K562 (cell line): ENCODE results near the gene PPP2R3B. TPM values are rescaled to one million over a fixed set of nuclear protein-coding genes. Genes with fewer than 3 reads are reported as not detected.

Source experiments
- NFE2 ChIP-seq: IDR thresholded peaks from 2 replicates; pipeline ENCODE4 v1.6.1; 2014; ENCODE audit warnings: antibody characterized with exemption, low read depth
- NR2C1 ChIP-seq, 2 experiments: fragments of 450-650 bp; IDR thresholded peaks; 2 replicates each; pipeline ENCODE4 v1.6.1; 2017; ENCODE audit warnings: mild to moderate bottlenecking in 2 of 2, antibody characterized with exemption in 1 of 2, inconsistent platforms in 1 of 2, missing compliant biosample characterization in 1 of 2, missing genetic modification characterization in 1 of 2
- POLR3A ChIP-seq: IDR thresholded peaks from 2 replicates; pipeline ENCODE4 v1.6.1; 2011; ENCODE audit warnings: borderline replicate concordance, mild to moderate bottlenecking, moderate library complexity; ENCODE audit not compliant: insufficient read length, insufficient read depth; ENCODE audit errors: extremely low read depth
- RREB1 ChIP-seq: fragments of 250-450 bp; sonication (Bioruptor Pico); IDR thresholded peaks from 2 replicates; pipeline ENCODE4 v1.4.0; 2020
- XRCC5 ChIP-seq: fragments of 200-400 bp; formaldehyde crosslinking; IDR thresholded peaks from 2 replicates; pipeline ENCODE4 v1.6.1; 2017; ENCODE audit warnings: low read depth, mild to moderate bottlenecking, low read length
- polyA plus RNA-seq, 8 experiments: library from polyadenylated mRNA; depleted of rRNA in 4 of 8; stranded (reverse) in 5 of 8; unstranded in 3 of 8; fragments of >200 nt; fragmentation: Nextera tagmentation in 2 of 8; fragmentation: Illumina TruSeq in 1 of 8; extraction: Ambion mirVana in 2 of 8; extraction: Trizol in 1 of 8; gene quantifications; 2 replicates each; pipeline versions ENCODE4 v1.2.1 to v1.2.3, GENCODE V29; 2011 to 2014; ENCODE audit warnings: inconsistent platforms in 1 of 8, missing spikeins in 1 of 8
- total RNA-seq, 7 experiments: library from RNA; depleted of rRNA in 6 of 7; stranded (reverse); fragments of >200 nt in 6 of 7; fragmentation: Illumina TruSeq in 2 of 7; extraction: Trizol in 2 of 7; gene quantifications; 2 replicates each; pipeline versions ENCODE4 v1.2.1 to v1.2.3, GENCODE V29; 2011 to 2021; ENCODE audit warnings: low replicate concordance in 1 of 7
- TF ChIP-seq, protein P1 (sequence below), 2 experiments: fragments of 200-800 bp in 1 of 2; sonication (Bioruptor generic) in 1 of 2; sonication (generic) in 1 of 2; formaldehyde crosslinking in 1 of 2; IDR thresholded peaks in 1 of 2; conservative IDR thresholded peaks in 1 of 2; 2 replicates each; pipeline versions ENCODE4 v1.5.0 to v1.6.1; 2016 to 2020; ENCODE audit warnings: missing compliant biosample characterization in 1 of 2, missing genetic modification characterization in 1 of 2, missing genetic modification reagents in 1 of 2
- TF ChIP-seq, protein P2 (sequence below): fragments of 450-650 bp; IDR thresholded peaks from 2 replicates; pipeline ENCODE4 v1.7.1; 2018; ENCODE audit warnings: mild to moderate bottlenecking, low read depth; ENCODE audit not compliant: partially characterized antibody

Gene PPP2R3B
- total and polyA plus RNA-seq, 9 of the 15 experiments (the other 6 are each of a cell fraction or from before 2014, with no cell fraction given): 0.04 to 18.2 (median 8.2) TPM; not detected in 1

GRCh38 chrX:372856-373640 is 13.7 kb downstream of the PPP2R3B start (continued):
- TF ChIP-seq, protein P1, sequence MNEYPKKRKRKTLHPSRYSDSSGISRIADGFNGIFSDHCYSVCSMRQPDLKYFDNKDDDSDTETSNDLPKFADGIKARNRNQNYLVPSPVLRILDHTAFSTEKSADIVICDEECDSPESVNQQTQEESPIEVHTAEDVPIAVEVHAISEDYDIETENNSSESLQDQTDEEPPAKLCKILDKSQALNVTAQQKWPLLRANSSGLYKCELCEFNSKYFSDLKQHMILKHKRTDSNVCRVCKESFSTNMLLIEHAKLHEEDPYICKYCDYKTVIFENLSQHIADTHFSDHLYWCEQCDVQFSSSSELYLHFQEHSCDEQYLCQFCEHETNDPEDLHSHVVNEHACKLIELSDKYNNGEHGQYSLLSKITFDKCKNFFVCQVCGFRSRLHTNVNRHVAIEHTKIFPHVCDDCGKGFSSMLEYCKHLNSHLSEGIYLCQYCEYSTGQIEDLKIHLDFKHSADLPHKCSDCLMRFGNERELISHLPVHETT (CRISPR knock-in tag; conservative IDR thresholded peaks at IDR 0.05 in 1 of 2, IDR thresholded peaks at IDR 0.05 in 1 of 2): no peak
- TF ChIP-seq RREB1 (no peak), NFE2 (no peak), POLR3A (no peak), XRCC5 (no peak), NR2C1 (IDR thresholded peaks at IDR 0.05) (no peak), NR2C1 (tag; IDR thresholded peaks at IDR 0.05) (no peak)
- TF ChIP-seq, protein P2, sequence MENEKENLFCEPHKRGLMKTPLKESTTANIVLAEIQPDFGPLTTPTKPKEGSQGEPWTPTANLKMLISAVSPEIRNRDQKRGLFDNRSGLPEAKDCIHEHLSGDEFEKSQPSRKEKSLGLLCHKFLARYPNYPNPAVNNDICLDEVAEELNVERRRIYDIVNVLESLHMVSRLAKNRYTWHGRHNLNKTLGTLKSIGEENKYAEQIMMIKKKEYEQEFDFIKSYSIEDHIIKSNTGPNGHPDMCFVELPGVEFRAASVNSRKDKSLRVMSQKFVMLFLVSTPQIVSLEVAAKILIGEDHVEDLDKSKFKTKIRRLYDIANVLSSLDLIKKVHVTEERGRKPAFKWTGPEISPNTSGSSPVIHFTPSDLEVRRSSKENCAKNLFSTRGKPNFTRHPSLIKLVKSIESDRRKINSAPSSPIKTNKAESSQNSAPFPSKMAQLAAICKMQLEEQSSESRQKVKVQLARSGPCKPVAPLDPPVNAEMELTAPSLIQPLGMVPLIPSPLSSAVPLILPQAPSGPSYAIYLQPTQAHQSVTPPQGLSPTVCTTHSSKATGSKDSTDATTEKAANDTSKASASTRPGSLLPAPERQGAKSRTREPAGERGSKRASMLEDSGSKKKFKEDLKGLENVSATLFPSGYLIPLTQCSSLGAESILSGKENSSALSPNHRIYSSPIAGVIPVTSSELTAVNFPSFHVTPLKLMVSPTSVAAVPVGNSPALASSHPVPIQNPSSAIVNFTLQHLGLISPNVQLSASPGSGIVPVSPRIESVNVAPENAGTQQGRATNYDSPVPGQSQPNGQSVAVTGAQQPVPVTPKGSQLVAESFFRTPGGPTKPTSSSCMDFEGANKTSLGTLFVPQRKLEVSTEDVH: no peak
- TF ChIP-seq, all 486 proteins: peak for 0
